Measurements from ENCODE around the gene LPP. TPM values are rescaled to one million over a fixed set of nuclear protein-coding genes. Genes with fewer than 3 reads are reported as not detected.

The LPP gene
- total RNA-seq, 1 donor from 2014 or later: 23.1 TPM

GRCh38 chr3:188171682-188172467 lies 17.9 kb downstream of the LPP start:
- H3K4me1 Mint-ChIP-seq (ENCODE audit: low read depth, unreplicated experiment): peaks cover 8% of the 10 kb centered on the region
- H3K27ac Mint-ChIP-seq (ENCODE audit: unreplicated experiment): no peak overlapping the region
- H3K9me3 Mint-ChIP-seq (ENCODE audit: unreplicated experiment): peaks cover 1% of the 10 kb centered on the region
- H3K4me3 Mint-ChIP-seq (ENCODE audit: unreplicated experiment): no peak overlapping the region
- H3K36me3 Mint-ChIP-seq (ENCODE audit: unreplicated experiment): no peaks in the 10 kb centered on the region
- peaks cover 4% of the 10 kb centered on the region for H3K27me3 Mint-ChIP-seq (ENCODE audit: unreplicated experiment)
- DNase-seq: no peak
- TF ChIP-seq CTCF (IDR thresholded peaks at IDR 0.05; ENCODE audit: partially characterized antibody, unreplicated experiment): no peak

- peak overlapping the region; percentile 9 for H3K27ac Mint-ChIP-seq (ENCODE audit: unreplicated experiment)
- no peak for TF ChIP-seq CTCF (IDR thresholded peaks at IDR 0.05; ENCODE audit: partially characterized antibody, unreplicated experiment)
- no peak overlapping the region for H3K4me3 Mint-ChIP-seq (ENCODE audit: unreplicated experiment)
- H3K27me3 Mint-ChIP-seq (ENCODE audit: unreplicated experiment): peaks cover 4% of the 10 kb centered on the region
- no peaks in the 10 kb centered on the region for H3K36me3 Mint-ChIP-seq (ENCODE audit: unreplicated experiment)
- peaks cover 1% of the 10 kb centered on the region for H3K9me3 Mint-ChIP-seq (ENCODE audit: unreplicated experiment)
- DNase-seq: peak; percentile 37
- H3K4me1 Mint-ChIP-seq (ENCODE audit: low read depth, unreplicated experiment): peaks cover 12% of the 10 kb centered on the region
These were observed 20.5 kb downstream of the LPP start for GRCh38 chr3:188174317-188175044.

- Mint-ChIP-seq H3K4me3 (ENCODE audit: unreplicated experiment) (no peak overlapping the region), H3K27ac (ENCODE audit: unreplicated experiment) (no peak overlapping the region), H3K36me3 (ENCODE audit: unreplicated experiment) (no peaks in the 10 kb centered on the region), H3K27me3 (ENCODE audit: unreplicated experiment) (peaks cover 2% of the 10 kb centered on the region), H3K9me3 (ENCODE audit: unreplicated experiment) (peaks cover 1% of the 10 kb centered on the region), H3K4me1 (ENCODE audit: low read depth, unreplicated experiment) (peaks cover 20% of the 10 kb centered on the region)
- TF ChIP-seq CTCF (IDR thresholded peaks at IDR 0.05; ENCODE audit: partially characterized antibody, unreplicated experiment): no peak
- DNase-seq: no peak
These were observed 22.5 kb downstream of the LPP start for GRCh38 chr3:188176476-188176875.

GRCh38 chr3:188176884-188177283 lies 22.9 kb downstream of the LPP start:
- no peak for DNase-seq
- Mint-ChIP-seq H3K4me1 (ENCODE audit: low read depth, unreplicated experiment) (peaks cover 20% of the 10 kb centered on the region), H3K9me3 (ENCODE audit: unreplicated experiment) (peaks cover 1% of the 10 kb centered on the region), H3K27me3 (ENCODE audit: unreplicated experiment) (peaks cover 2% of the 10 kb centered on the region), H3K27ac (ENCODE audit: unreplicated experiment) (no peak overlapping the region), H3K4me3 (ENCODE audit: unreplicated experiment) (no peak overlapping the region), H3K36me3 (ENCODE audit: unreplicated experiment) (no peaks in the 10 kb centered on the region)
- TF ChIP-seq CTCF (IDR thresholded peaks at IDR 0.05; ENCODE audit: partially characterized antibody, unreplicated experiment): no peak

- Mint-ChIP-seq H3K27ac (ENCODE audit: unreplicated experiment) (no peak overlapping the region), H3K4me3 (ENCODE audit: unreplicated experiment) (no peak overlapping the region), H3K27me3 (ENCODE audit: unreplicated experiment) (peaks cover 2% of the 10 kb centered on the region), H3K4me1 (ENCODE audit: low read depth, unreplicated experiment) (peaks cover 20% of the 10 kb centered on the region), H3K9me3 (ENCODE audit: unreplicated experiment) (peaks cover 1% of the 10 kb centered on the region), H3K36me3 (ENCODE audit: unreplicated experiment) (no peaks in the 10 kb centered on the region)
- DNase-seq: no peak
- no peak for TF ChIP-seq CTCF (IDR thresholded peaks at IDR 0.05; ENCODE audit: partially characterized antibody, unreplicated experiment)
These were observed 23.8 kb downstream of the LPP start for GRCh38 chr3:188177721-188178120.

Measured in glutamatergic neuron (in vitro differentiated cells).